Measurements from ENCODE around the gene KRTAP5-9.
"Not testable (repeated sequence)": the region's sequence is repeated elsewhere in the genome, so short reads cannot be mapped to it uniquely, and the experiment has no call there.

DNA sequence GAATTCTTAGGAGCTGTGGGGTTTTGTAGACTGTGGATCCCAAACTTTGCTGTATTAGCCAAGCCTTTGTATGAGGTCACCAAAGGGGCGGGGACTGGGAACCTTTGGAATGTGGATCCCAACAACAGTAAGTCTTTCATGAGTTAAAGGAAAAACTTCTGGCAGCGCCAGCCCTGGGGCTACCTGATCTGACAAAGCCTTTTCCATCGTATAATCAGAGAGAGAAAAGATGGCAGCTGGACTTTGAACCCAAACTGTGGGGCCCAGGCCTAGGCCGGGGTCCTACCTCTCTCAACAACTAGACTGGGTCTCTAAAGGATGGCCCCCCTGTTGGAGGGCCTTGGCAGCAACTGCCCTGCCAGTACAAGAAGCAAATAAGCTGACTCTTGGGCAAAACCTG, 40.1 kb downstream of the KRTAP5-9 start:
- TF ChIP-seq CTCF (IDR thresholded peaks at IDR 0.05; ENCODE audit: extremely low read depth in 1 of 2, insufficient read depth in 1 of 2, low read depth in 1 of 2, low read length in 2 of 2); POLR2AphosphoS5 (IDR thresholded peaks at IDR 0.05; ENCODE audit: insufficient read depth, low read depth, low read length); POLR2A (IDR thresholded peaks at IDR 0.05; ENCODE audit: low read depth, low read length): not testable (repeated sequence)
- TF ChIP-seq, protein P1, sequence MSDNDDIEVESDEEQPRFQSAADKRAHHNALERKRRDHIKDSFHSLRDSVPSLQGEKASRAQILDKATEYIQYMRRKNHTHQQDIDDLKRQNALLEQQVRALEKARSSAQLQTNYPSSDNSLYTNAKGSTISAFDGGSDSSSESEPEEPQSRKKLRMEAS (IDR thresholded peaks at IDR 0.05; ENCODE audit: insufficient read depth, insufficient read length) = not testable (repeated sequence)
